GM12891 (cell line): Measurements from ENCODE around the gene KCNA3.
A peak's percentile ranks its signal among the peaks of the same experiment; 100 is the strongest.

ENCODE experiments used
- PAX5 ChIP-seq: IDR thresholded peaks from 2 replicates; pipeline ENCODE4 v1.6.1; 2011; ENCODE audit warnings: low read length, moderate library complexity, mild to moderate bottlenecking; ENCODE audit not compliant: insufficient read depth, severe bottlenecking
- POLR2A ChIP-seq: IDR thresholded peaks from 2 replicates; pipeline ENCODE4 v1.6.1; 2011; ENCODE audit warnings: low read depth, low read length, control low read depth
- POLR2AphosphoS5 ChIP-seq: IDR thresholded peaks from 2 replicates; pipeline ENCODE4 v1.6.1; 2011; ENCODE audit warnings: low read depth, low read length, control low read depth
- POU2F2 ChIP-seq: IDR thresholded peaks from 2 replicates; pipeline ENCODE4 v1.6.1; 2011; ENCODE audit warnings: low read depth, mild to moderate bottlenecking, control low read depth, low read length, moderate library complexity
- SPI1 ChIP-seq: IDR thresholded peaks from 2 replicates; pipeline ENCODE4 v1.6.1; 2011; ENCODE audit warnings: low read depth, low read length, control low read depth
- TAF1 ChIP-seq: IDR thresholded peaks from 2 replicates; pipeline ENCODE4 v1.6.1; 2011; ENCODE audit warnings: low read depth, low read length, control low read depth

GRCh38 chr1:110630839-110631663, 43.7 kb downstream of the KCNA3 start:
- TF ChIP-seq POLR2A, result no peak
- no peak for TF ChIP-seq POLR2AphosphoS5
- TF ChIP-seq TAF1, result no peak
- peak; percentile 73 for TF ChIP-seq SPI1
- TF ChIP-seq PAX5, result no peak
- no peak for TF ChIP-seq POU2F2
